ENCODE measurements around the gene ZFPM1.

GRCh38 chr16:88533932-88534637, 81.0 kb downstream of the ZFPM1 start:
- TF ChIP-seq POLR2AphosphoS5 (IDR thresholded peaks at IDR 0.05; ENCODE audit: low read depth, low read length), result no peak
- TF ChIP-seq, protein P1, sequence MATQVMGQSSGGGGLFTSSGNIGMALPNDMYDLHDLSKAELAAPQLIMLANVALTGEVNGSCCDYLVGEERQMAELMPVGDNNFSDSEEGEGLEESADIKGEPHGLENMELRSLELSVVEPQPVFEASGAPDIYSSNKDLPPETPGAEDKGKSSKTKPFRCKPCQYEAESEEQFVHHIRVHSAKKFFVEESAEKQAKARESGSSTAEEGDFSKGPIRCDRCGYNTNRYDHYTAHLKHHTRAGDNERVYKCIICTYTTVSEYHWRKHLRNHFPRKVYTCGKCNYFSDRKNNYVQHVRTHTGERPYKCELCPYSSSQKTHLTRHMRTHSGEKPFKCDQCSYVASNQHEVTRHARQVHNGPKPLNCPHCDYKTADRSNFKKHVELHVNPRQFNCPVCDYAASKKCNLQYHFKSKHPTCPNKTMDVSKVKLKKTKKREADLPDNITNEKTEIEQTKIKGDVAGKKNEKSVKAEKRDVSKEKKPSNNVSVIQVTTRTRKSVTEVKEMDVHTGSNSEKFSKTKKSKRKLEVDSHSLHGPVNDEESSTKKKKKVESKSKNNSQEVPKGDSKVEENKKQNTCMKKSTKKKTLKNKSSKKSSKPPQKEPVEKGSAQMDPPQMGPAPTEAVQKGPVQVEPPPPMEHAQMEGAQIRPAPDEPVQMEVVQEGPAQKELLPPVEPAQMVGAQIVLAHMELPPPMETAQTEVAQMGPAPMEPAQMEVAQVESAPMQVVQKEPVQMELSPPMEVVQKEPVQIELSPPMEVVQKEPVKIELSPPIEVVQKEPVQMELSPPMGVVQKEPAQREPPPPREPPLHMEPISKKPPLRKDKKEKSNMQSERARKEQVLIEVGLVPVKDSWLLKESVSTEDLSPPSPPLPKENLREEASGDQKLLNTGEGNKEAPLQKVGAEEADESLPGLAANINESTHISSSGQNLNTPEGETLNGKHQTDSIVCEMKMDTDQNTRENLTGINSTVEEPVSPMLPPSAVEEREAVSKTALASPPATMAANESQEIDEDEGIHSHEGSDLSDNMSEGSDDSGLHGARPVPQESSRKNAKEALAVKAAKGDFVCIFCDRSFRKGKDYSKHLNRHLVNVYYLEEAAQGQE (IDR thresholded peaks at IDR 0.05; ENCODE audit: insufficient read depth in 1 of 2, low read depth in 2 of 2, low read length in 1 of 2), result no peak
- TF ChIP-seq, protein P2, sequence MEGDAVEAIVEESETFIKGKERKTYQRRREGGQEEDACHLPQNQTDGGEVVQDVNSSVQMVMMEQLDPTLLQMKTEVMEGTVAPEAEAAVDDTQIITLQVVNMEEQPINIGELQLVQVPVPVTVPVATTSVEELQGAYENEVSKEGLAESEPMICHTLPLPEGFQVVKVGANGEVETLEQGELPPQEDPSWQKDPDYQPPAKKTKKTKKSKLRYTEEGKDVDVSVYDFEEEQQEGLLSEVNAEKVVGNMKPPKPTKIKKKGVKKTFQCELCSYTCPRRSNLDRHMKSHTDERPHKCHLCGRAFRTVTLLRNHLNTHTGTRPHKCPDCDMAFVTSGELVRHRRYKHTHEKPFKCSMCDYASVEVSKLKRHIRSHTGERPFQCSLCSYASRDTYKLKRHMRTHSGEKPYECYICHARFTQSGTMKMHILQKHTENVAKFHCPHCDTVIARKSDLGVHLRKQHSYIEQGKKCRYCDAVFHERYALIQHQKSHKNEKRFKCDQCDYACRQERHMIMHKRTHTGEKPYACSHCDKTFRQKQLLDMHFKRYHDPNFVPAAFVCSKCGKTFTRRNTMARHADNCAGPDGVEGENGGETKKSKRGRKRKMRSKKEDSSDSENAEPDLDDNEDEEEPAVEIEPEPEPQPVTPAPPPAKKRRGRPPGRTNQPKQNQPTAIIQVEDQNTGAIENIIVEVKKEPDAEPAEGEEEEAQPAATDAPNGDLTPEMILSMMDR (IDR thresholded peaks at IDR 0.05), result no peak

Measured in Panc1 (cell line).